NCI-H510A treated with DMSO at 0.1 percent for 48 hours (cell line): Measurements from ENCODE around the gene DEPDC1B.
"Not testable (repeated sequence)": the region's sequence is repeated elsewhere in the genome, so short reads cannot be mapped to it uniquely, and the experiment has no call there.

Experiments
- DNase-seq: peaks from one replicate; lab custom pipeline; 2025; lab: John Stamatoyannopoulos, UW

The DEPDC1B gene

DNA sequence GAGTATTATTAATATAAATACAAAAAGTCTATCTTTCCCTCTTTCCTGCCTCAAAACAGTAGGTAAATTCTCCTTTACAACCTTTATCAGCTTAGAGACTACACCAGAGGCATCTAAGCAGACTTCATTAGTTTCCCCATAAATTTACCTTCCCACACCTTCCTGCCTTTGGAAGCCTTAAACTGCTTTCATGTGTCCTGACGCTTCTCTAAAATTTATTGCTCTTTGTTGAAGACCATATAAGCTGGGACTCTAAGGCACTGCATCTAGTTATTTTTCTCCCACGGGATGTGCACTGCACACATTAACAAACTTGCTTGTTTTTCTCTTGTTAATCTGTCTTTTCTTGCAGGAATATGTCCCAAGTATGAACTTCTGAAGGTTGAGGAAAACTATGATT, 51.8 kb downstream of the DEPDC1B start:
- DNase-seq = no peak

- no peak for DNase-seq
These were observed 59.1 kb downstream of the DEPDC1B start for GRCh38 chr5:60640901-60641300.

GRCh38 chr5:60639544-60639943, 60.4 kb downstream of the DEPDC1B start:
- no peak for DNase-seq

GRCh38 chr5:60638300-60638699, 61.7 kb downstream of the DEPDC1B start:
- DNase-seq = no peak

DNA sequence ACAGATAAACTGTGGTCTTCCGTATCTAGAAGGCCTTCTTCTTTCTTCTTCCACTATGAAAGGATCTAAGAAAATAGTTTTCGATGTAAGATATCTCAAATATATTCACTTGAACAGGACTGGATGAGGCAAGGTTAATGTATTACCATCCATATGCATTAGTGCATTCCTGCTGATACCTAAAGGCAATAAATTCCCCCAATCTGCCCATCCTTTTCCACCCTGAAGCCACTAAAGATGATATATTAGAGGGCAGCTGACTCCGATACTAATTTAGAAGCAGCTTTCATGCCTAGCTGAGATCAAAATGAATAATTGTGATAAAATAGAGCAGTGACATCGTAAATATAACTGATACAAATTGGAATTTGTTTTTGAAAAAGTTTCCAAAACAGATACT, 63.3 kb downstream of the DEPDC1B start:
- DNase-seq = no peak

DNA sequence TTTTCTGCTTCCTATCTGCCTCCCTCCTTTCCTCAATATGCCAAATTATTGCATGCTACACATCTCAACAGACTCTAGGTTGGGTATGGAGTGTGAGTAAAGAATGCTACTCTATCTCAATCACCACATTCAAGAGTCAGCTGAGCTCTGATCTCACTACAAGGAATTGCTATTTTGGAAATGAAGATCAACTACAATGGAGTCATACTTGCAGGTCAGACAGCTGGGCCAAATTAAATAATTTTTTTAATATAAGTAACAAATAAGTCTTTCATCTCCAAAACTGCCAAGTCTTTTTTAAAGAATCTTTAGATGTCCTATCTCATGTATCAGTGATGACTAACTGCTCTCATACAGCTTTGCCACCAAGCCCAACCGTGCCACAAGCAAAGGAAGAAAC, 64.0 kb downstream of the DEPDC1B start:
- no peak for DNase-seq

GRCh38 chr5:60634051-60634450, 65.9 kb downstream of the DEPDC1B start:
- DNase-seq = no peak

- DNase-seq = no peak
These were observed 66.6 kb downstream of the DEPDC1B start for GRCh38 chr5:60633341-60633740.

GRCh38 chr5:60632153-60632552, 67.8 kb downstream of the DEPDC1B start:
- no peak for DNase-seq

- no peak for DNase-seq
These were observed 69.1 kb downstream of the DEPDC1B start for GRCh38 chr5:60630836-60631235.

DNA sequence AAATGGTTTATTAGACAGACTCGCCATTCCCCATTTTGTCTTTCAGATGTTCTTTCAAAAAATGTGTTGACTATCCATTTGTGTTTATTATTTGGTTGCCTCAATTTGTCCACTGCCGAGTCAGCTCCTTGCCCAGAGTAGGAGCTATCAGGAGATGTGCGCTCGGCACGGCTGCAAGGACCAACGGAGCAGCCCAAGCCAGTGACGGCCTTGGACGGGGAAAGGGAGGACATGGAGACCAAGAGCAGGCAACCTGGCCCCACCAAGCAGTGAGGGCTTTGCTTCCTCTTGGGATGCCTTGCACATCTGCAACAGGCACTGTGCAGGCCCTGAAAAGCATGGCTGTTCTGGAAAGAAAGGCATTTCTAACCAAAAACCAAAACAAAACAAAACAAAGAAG, 69.8 kb downstream of the DEPDC1B start:
- no peak for DNase-seq

DNA sequence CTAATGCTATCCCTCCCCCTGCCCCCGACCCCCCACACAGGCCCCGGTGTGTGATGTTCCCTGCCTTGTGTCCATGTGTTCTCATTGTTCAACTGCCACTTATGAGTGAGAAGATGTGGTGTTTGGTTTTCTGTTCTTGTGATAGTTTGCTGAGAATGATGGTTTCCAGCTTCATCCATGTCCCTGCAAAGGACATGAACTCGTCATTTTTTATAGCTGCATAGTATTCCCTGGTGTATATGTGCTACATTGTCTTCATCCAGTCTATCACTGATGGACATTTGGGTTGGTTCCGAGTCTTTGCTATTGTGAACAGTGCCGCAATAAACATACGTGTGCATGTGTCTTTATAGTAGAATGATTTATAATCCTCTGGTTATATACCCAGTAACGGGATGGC, 75.1 kb downstream of the DEPDC1B start:
- DNase-seq = not testable (repeated sequence)

DNA sequence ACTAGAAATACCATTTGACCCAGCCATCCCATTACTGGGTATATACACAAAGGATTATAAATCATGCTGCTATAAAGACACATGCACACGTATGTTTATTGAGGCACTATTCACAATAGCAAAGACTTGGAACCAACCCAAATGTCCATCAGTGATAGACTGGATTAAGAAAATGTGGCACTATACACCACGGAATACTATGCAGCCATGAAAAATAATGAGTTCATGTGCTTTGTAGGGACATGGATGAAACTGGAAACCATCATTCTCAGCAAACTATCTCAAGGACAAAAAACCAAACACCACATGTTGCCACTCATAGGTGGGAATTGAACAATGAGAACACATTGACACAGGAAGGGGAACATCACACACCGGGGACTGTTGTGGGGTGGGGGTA, 79.2 kb downstream of the DEPDC1B start:
- DNase-seq = not testable (repeated sequence)

GRCh38 chr5:60613826-60614225, 86.1 kb downstream of the DEPDC1B start:
- DNase-seq = no peak

- DNase-seq = no peak
These were observed 88.7 kb downstream of the DEPDC1B start for GRCh38 chr5:60611099-60611740.

GRCh38 chr5:60604771-60605170, 95.2 kb downstream of the DEPDC1B start:
- no peak for DNase-seq

DNA sequence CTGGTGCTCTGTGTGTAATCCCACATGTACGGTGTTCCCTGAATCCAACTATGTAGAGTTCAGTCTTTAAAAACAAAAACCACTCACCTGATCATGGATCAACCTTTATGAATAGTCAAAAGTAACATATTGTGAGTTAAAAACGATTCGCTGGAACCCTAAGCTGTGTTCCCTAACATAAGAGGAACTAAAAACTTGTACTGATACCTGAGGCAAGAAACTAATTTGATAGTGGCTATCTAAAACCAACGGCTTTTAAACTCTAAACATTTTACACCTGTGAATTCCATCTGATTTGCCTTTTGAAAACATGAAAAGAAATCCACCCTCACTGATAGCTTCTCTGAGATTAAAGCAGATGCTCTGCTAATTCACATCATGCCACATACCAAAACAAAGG, 101.5 kb downstream of the DEPDC1B start:
- DNase-seq = no peak

DNA sequence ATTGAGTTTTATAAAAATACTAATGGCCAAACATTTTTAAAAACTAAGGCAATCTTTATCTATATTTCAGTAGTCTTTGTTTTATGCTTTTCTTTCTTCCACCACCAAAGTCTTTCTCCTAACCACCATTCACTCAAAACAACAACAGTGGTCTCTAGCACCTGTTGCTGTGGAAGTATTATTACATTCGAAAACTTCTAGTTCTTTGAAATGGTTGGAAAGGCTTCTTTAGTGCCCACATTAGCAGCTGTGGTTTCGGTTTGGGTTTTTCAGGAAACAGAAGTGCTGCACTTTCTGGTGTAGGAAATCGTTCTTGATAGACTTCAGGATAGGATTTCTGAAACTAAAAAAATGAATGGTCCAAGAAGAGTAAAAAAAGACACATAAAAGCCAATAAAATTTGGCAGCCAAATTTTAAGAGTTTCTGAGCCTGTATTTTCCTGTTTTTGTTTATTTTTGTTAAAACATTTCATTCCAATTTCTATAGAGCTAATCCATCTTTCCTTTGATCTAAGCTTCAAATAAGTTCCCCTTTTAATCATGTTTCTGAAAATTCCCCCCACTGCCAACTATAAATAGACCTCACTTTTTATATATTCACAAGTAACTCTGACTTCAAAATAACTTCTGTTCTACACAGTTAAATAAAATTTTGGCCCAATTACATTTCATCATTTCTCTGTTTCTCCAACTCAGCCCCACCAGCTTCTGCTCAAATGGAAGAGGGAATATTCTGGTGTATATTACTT, 102.2 kb downstream of the DEPDC1B start:
- DNase-seq = no peak

GRCh38 chr5:60594715-60595477, 105.1 kb downstream of the DEPDC1B start:
- no peak for DNase-seq

DNA sequence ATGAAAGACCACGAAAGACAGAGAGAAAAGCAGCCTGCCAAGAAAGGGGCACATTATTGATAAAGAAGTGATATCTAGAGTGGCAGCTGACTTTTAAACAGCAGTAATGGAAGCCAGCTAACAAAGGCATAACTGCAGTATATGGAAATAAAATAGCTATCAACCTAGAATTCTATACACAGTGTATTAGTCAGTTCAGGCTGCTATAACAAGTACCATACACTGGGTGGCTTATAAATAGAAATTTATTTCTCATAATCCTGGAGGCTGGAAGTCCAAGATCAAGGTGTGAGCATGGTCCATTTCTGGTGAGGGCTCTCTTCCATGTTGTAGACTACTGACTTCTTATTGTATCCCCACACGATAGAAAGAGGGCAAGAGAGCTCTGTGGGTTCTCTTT, 109.8 kb downstream of the DEPDC1B start:
- no peak for DNase-seq

DNA sequence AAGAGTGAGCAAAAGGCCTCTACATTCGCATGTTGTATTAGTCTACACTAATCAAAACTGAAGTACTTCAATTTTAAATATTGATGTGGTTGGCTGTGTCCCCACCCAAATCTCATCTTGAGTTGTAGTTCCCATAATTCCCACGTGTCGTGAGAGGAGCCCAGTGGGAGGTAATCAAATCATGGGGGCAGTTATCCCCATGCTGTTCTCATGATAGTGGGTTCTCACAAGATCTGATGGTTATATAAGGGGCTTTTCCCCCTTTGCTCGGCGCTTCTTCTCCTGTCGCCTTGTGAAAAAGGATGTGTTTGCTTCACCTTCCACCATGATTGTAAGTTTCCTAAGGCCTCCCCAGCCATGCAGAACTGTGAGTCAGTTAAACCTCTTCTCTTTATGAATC, 112.7 kb downstream of the DEPDC1B start:
- not testable (repeated sequence) for DNase-seq

GRCh38 chr5:60586307-60586901, 113.6 kb downstream of the DEPDC1B start:
- no peak for DNase-seq

DNA sequence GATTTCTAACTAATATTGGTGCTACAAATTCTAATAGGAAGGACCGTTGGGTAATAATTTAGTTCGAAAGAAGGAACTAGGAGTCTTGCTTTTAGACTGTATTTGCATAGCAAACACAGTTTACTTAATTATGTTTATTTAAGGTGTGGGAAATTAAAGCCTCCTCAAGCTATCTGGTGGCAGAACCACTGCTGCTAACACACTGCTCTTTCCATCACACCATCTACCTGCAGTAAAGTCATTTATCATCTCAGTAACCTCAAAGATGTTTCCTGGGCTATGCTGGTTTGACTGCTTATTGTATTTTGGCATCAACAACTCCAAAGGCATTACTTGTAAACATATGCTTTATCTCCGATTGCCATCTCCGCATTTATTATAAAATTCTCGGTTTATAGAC, 114.3 kb downstream of the DEPDC1B start:
- DNase-seq = no peak
